NCI-H524 treated with DMSO at 0.1 percent for 48 hours (cell line): ENCODE data around the gene PIGO.
A peak's percentile ranks its signal among the peaks of the same experiment; 100 is the strongest.

Experiments used
- DNase-seq: peaks from one replicate; lab custom pipeline; 2025; lab: John Stamatoyannopoulos, UW

Gene PIGO

DNA sequence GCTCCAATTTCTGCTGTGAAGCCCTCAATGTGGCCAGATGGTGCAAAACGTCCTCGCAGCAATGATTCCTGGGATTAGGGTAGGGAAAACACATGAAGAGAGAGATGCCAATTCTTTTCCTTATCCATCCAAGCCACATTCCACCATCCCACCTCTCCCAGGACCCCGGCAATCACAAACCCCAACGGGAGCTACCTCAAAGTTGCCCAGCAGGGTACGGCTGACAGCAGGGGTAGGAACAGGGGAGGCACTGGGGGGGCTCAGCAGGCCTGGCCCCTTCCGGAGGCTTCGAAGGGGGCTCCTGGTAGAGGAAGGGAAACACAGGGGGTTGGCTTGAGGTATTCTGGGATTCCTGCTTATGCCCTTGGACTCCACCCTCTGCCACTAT, 9.9 kb upstream of the PIGO start:
- no peak for DNase-seq

DNA sequence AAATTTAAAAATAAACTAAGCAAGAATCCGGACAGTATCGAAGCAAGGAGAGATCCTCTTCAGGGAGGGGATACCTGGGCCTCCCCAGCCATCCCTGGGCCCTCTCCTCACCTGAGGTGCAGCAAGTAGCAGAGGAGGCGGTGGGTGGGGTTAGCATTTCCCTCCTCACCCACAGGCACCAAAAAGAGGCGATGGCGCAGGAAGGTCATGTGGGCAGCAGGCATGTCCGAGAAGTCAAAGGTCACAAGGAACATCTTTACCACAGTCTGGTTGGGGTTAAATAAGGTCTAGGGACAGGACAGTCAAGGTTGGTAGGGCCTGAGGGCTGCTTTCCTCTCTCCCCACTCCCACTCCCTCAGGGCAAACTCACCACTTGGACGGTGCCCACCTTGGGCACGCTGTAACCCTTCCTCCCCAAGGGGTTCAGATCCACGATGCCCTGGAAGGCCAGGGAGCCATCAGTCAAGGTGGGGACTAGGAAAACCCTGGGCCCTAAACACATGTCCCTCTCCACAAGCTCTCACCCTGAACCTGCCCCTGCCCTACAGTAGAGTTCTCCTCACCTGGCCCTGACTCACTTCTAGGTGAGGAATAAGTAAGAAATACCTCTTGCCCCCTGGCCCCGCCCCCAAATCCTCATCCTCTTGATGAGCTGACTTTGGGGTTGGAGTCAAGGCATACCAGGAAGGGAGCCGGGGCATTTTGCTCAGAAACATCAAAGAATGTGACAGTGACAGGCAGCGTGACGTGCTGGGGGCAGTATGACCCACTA, 9.4 kb upstream of the PIGO start:
- DNase-seq, result no peak

- no peak for DNase-seq
Observed at GRCh38 chr9:35105126-35105525, 8.7 kb upstream of the PIGO start.

DNA sequence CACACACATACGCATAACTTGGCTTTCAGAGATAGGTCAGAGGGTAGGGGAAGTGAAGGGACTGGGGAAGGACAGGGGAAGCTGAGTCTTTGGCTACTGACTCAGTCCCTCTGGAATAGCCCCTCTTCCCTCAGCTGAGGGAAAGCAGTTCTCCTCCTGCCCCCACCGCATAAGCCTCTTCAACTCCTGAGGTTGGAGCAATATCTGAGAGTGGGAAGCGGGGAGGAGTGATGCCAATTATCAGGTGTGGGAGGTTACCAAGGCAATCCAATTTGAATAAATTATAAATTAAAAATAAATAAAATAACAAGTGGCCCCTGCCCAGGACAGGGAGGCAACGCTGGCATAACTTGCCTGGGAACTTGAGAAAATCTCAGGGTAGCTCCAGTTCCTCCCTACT, 8.2 kb upstream of the PIGO start:
- DNase-seq, result no peak

DNA sequence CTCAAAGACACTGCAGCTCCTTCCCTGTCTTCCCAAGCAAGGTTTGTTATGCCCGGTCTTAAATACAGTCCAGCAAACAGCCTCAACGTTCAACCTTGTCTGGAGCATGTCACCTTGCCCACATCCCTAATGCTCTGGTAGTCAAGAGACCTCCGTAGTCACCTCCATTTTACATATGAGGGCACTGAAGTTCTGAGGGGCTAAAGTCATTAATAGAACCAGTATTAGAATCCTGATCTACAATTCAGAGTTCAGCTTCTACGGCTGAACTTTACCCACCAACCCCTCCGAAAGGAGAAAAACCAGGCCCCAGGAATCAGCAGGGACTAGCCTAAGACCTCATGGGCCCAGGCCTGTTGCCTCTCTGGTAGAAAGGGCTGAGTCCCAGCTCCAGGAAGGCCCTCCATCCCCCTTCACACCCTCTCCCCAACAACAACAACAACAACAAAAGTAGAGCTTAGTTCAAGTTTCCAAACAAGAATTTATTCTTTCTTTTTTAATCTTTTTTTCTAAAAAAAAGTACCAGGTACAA, 7.3 kb upstream of the PIGO start:
- DNase-seq, result no peak

- peak; percentile 86 for DNase-seq
Observed at GRCh38 chr9:35102769-35103659, 6.6 kb upstream of the PIGO start, which contains the start of gene STOML2. Gene STOML2 (minus strand): TSS chr9:35103131. CDS start chr9:35103094, 37 bp downstream.

DNA sequence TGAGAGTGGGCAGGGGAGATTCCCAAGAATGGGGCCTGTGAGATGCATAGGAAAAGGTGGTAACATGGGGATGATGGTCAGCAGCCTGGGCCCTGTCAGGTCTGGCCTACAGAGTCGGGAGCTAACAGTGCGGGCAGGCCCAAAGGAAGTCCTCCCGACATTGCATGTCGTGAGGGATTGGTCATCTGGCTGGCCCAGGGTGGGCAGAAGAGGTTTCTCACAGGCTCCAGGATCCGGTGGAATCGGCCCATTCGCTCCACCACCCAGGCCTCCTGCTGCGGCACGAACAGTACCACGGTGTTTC, 6.0 kb upstream of the PIGO start:
- DNase-seq, result no peak

DNA sequence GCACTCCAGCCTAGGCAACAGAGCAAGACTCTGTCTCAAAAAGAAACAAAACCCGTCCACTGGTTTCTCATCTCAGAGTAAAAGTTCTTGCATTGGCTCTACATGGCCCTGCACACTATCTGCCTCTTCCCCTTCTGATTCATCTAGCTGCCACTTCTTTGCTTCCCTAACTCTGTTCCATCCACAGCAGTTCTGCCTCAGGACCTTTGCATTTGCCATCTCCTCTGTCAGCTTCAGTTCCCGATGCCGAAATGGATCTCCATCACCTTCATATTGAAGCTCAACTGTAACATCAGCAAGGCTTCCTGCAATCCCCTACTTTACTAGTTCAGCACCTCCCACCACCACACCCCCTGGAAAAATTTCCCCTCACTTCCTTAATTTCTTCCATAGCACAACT, 1.2 kb upstream of the PIGO start:
- no peak for DNase-seq

DNA sequence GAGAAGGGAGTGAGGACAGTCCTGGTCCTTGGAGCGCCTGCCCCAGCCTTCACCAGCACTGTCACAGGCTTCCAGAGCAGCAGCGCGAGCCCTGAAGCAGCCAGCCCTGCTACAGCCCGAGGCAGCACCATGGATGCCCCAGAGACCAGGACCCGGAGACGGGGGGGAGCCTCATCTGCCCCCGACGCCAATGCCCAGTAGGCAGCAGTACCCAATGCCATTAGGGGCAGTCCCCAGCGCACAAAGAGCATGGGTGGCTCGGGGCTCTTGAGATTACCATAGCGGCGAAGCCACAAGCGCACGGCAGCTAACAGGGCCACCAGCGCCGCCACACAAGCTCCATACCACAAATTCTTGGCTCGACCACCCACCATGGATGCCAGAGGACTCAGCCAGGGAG, 4.9 kb downstream of the PIGO start:
- no peak for DNase-seq

- DNase-seq, result no peak
Observed at GRCh38 chr9:35089434-35089833, 7.0 kb downstream of the PIGO start.

GRCh38 chr9:35085078-35085477, 11.3 kb downstream of the PIGO start:
- no peak for DNase-seq

DNA sequence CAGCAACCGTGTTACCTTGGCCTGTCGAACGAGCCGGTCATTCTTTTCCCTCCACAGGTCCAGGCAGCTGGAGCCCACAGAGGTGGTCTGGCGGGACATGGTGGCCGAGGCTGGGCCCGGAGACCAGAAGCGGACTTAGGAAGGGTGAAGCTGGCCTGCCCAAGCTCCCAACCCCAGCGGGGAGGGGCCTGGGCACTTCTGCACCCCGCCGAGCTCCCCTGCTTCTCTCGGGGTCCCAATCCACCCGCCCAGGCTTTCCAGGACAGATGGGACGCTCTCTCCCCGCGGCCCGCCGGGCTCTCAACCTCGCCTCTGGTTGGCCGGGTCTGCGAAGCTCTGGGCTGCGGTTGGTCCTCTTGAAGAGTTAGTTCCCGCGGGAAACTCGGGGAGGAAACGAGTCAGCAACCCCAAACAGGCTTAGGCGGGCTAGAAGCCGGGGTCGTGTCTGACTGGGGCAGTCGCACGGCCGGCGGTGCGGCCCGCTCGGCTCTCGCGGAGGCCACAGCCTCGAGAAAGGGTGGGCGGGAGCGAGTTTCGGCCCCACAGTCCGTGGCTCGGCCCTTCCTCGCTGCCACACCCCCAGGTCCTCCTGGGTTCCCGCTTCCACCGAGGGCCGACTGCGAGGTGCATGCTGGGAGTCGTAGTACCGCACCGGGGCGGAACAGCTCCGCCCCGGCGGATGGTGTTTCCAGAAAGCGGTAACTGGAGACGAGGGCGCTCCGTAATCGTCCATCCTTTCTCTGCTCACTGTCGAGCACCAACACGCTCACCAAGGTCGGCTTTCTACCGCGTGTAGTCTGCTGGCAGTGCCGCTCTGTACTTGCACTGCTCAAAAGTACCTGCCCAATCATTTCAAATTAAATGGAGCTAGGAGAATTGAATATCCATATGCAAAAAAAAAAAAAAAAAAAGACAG, 16.7 kb downstream of the PIGO start, which contains the start of gene FANCG:
Gene FANCG, minus strand, starts transcription at position 517 of the 916 bp plus-strand sequence. Its CDS starts 418 bp downstream, at position 99.
- peak; percentile 78 for DNase-seq

- no peak for DNase-seq
Observed at GRCh38 chr9:35079041-35079425, 17.4 kb downstream of the PIGO start.

GRCh38 chr9:35078066-35078465, 18.3 kb downstream of the PIGO start:
- DNase-seq, result no peak

GRCh38 chr9:35076848-35077247, 19.5 kb downstream of the PIGO start:
- no peak for DNase-seq

DNA sequence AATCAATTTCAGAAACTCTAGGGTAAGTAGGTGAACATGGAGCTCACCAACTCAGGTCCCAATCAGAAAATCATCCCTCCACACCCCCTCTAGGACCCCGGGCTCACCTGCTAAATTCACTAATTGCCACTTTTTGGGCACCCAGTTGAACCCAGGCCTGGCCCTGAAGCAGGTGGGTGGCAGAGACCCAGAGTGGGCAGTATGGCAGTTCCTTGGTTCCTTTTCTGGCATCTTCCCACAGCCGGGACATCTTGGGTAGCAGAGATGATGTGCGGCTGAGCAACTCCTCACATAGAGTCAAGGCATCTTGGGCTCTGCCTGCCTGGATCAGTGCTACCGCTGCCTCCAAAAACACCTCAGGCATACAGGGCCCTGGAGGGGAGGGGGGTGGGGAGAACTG, 21.0 kb downstream of the PIGO start:
- DNase-seq, result no peak

DNA sequence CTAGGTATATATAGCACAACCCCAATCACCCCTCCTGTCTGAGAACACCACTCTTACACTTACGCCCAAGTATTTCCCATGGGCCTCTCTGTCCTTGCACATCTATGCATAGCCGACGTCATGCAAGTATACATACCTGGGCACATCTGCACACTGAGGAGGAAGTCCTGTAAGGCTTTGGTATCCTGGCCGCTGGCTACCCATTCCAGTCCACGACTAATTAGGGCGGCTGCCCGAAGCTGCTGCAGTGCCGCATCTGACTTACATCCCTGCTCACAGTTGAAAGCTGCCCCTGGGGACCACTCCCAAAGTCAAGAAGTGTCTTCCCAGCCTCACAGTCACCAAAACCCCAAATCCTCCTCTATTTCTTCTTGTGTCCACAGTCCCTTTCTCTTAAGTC, 21.6 kb downstream of the PIGO start:
- no peak for DNase-seq

DNA sequence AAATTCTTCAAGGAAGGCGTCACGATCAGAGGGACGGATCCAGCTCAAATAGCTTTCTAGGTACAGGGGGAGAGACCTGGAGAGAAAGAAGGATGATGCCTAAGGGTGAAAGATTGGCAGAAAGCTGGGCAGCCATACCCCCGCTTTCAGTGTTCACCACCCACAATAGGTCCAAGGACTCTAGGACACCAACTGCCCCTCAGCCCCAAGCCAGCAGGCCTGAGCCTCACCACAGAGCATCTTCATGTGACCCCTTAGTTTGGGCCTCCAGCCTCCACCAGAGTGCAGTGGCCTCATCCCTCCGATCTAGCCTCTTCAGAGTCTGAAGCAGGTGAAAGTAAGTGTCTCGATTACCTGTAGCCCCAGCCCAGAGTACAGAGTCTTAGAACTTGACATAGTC, 22.2 kb downstream of the PIGO start:
- no peak for DNase-seq

GRCh38 chr9:35073279-35073612, 23.1 kb downstream of the PIGO start:
- no peak for DNase-seq

GRCh38 chr9:35072461-35073278, 23.7 kb downstream of the PIGO start, which contains the start of gene VCP:
Gene VCP (minus strand): TSS chr9:35072625. CDS start chr9:35072353, 272 bp downstream.
- DNase-seq, result peak; percentile 95

GRCh38 chr9:35071814-35072460, 24.5 kb downstream of the PIGO start:
- no peak for DNase-seq
